CD4-positive, alpha-beta T cell (primary cell): ENCODE data around the gene URGCP. TPM values are rescaled to one million over a fixed set of nuclear protein-coding genes. Genes with fewer than 3 reads are reported as not detected.

Experiments used
- ATAC-seq: fragments of 200-7000 bp; cut with Tn5 transposase; one replicate; pipeline ENCODE4 v1.10.0; 2022; ENCODE audit warnings: mild to moderate bottlenecking; ENCODE audit not compliant: poor library complexity
- CTCF ChIA-PET: fragments of 350-600 bp; sonication (Branson Sonifier 250); formaldehyde crosslinking; loops from one replicate; lab custom pipeline; 2021; ENCODE audit warnings: antibody characterized with exemption, inconsistent platforms; lab: Charles Lee
- POLR2A ChIA-PET: fragments of 350-600 bp; sonication (Branson Sonifier 250); formaldehyde crosslinking; loops from one replicate; lab custom pipeline; 2021; ENCODE audit warnings: antibody characterized with exemption, inconsistent platforms; lab: Charles Lee
- DNase-seq, 14 experiments: peaks; one replicate each; pipeline ENCODE4 v3.0.0-alpha.2; 2013 to 2020; ENCODE audit warnings: mixed read lengths in 2 of 14
- H3K27ac ChIP-seq, 2 donors: one replicate each; pipeline versions ENCODE4 v1.5.1 to v1.7.0; 2013; ENCODE audit warnings: low read length in 2 of 2, low read depth in 1 of 2, mild to moderate bottlenecking in 1 of 2
- H3K27me3 ChIP-seq, 2 experiments: 1 replicate in 1 of 2; 2 replicates in 1 of 2; pipeline versions ENCODE4 v1.6.1 to v1.7.0; 2013; ENCODE audit warnings: low read length in 2 of 2, control low read depth in 1 of 2, mild to moderate bottlenecking in 1 of 2, moderate library complexity in 1 of 2; ENCODE audit not compliant: insufficient read depth in 2 of 2, control insufficient read depth in 1 of 2
- H3K36me3 ChIP-seq: one replicate; pipeline ENCODE4 v1.6.1; 2013; ENCODE audit warnings: low read length, control low read depth; ENCODE audit not compliant: insufficient read depth
- H3K4me1 ChIP-seq: one replicate; pipeline ENCODE4 v1.6.1; 2013; ENCODE audit warnings: low read length, control low read depth; ENCODE audit not compliant: insufficient read depth
- H3K4me3 ChIP-seq: one replicate; pipeline ENCODE4 v1.5.1; 2013; ENCODE audit warnings: mild to moderate bottlenecking, low read length, moderate library complexity
- H3K9me3 ChIP-seq, 2 experiments: 1 replicate in 1 of 2; 2 replicates in 1 of 2; pipeline versions ENCODE4 v1.6.1 to v1.7.0; 2013; ENCODE audit warnings: low read length in 2 of 2, mild to moderate bottlenecking in 2 of 2, control low read depth in 1 of 2, moderate library complexity in 1 of 2; ENCODE audit not compliant: control insufficient read depth in 1 of 2, insufficient read depth in 1 of 2
- H3K27ac Mint-ChIP-seq: one replicate; pipeline ENCODE4 v1.8.0; 2020; ENCODE audit warnings: mixed read lengths
- H3K27me3 Mint-ChIP-seq: one replicate; pipeline ENCODE4 v1.8.0; 2021; ENCODE audit warnings: mixed read lengths
- H3K36me3 Mint-ChIP-seq: one replicate; pipeline ENCODE4 v1.8.0; 2021; ENCODE audit warnings: low read depth, mixed read lengths
- H3K4me1 Mint-ChIP-seq: one replicate; pipeline ENCODE4 v1.8.0; 2021; ENCODE audit warnings: low read depth, mixed read lengths
- H3K4me3 Mint-ChIP-seq: one replicate; pipeline ENCODE4 v1.8.0; 2020; ENCODE audit warnings: mild to moderate bottlenecking, mixed read lengths
- H3K9me3 Mint-ChIP-seq: one replicate; pipeline ENCODE4 v1.8.0; 2020; ENCODE audit warnings: mixed read lengths
- intact Hi-C, 2 experiments: fragments of 100-400 bp; cut with DNase I in 1 of 2; cut with micrococcal nuclease in 1 of 2; formaldehyde crosslinking; loops; one replicate each; pipeline versions ENCODE4 v1.15.1 to v1.9.0; 2023 to 2025; cut with DNase I, micrococcal nuclease
- total RNA-seq, 174 experiments: library from RNA in 2 of 174; stranded (reverse) in 2 of 174; gene quantifications; one replicate each; pipeline ENCODE4 v1.2.3 and lab custom pipeline; 2021 to 2026
- TF ChIP-seq, protein P1 (sequence below): fragments of 200-600 bp; IDR thresholded peaks from one replicate; pipeline ENCODE4 v1.8.0; 2022; ENCODE audit warnings: antibody characterized with exemption, mild to moderate bottlenecking

Gene URGCP
- total RNA-seq, 2 experiments from 2014 or later, result 21.8 to 22.5 TPM

DNA sequence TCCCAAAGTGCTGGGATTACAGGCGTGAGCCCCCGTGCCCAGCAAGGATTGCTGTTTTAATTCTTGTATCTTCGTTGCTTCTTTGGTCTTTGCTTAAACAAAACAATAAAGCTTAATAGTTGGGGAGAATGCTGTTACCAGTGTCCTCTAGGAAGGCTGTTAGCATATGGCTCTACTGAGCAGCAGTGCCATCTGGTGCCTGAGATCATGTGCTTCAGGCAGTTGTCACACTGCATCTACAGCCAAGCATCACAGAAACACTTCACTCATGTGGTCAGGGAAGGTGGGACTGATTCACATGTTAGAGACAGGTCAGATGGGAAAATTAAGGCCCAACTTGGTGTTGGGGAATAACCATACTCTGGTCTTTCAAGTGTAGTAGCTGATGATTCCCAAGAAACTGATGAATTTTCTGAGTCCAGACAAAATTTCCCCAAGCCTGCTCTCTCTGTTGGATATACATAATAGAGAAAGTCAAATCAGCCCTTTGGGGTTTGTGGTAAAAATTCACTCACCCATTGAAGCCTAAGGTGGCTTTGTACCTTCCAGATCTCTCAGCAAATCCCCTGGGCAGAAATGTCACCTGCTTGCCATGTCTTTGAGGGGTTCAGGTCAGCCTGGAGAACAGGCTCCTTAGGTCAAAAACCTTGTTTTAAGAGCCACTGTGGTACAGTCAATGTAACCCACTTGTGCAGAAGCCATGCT lies 48.3 kb upstream of the URGCP start:
- no peak overlapping the region for H3K27ac ChIP-seq
- no peaks in the 10 kb centered on the region for H3K9me3 ChIP-seq
- H3K27me3 Mint-ChIP-seq, result no peaks in the 10 kb centered on the region
- peaks cover 41% of the 10 kb centered on the region for H3K36me3 Mint-ChIP-seq
- no peak overlapping the region for H3K4me3 Mint-ChIP-seq
- CTCF ChIA-PET, result no interaction called here
- peaks cover 2% of the 10 kb centered on the region for H3K9me3 Mint-ChIP-seq
- DNase-seq (peak in 5 of 14 experiments; percentile 7 to 44 (median 21)), ATAC-seq (peak; percentile 44)
- intact Hi-C loops, result no loop called here
- POLR2A ChIA-PET, result no interaction called here
- H3K36me3 ChIP-seq, result peaks cover 28% of the 10 kb centered on the region
- H3K4me3 ChIP-seq, result no peak overlapping the region
- H3K27ac Mint-ChIP-seq, result no peak overlapping the region
- TF ChIP-seq, protein P1, sequence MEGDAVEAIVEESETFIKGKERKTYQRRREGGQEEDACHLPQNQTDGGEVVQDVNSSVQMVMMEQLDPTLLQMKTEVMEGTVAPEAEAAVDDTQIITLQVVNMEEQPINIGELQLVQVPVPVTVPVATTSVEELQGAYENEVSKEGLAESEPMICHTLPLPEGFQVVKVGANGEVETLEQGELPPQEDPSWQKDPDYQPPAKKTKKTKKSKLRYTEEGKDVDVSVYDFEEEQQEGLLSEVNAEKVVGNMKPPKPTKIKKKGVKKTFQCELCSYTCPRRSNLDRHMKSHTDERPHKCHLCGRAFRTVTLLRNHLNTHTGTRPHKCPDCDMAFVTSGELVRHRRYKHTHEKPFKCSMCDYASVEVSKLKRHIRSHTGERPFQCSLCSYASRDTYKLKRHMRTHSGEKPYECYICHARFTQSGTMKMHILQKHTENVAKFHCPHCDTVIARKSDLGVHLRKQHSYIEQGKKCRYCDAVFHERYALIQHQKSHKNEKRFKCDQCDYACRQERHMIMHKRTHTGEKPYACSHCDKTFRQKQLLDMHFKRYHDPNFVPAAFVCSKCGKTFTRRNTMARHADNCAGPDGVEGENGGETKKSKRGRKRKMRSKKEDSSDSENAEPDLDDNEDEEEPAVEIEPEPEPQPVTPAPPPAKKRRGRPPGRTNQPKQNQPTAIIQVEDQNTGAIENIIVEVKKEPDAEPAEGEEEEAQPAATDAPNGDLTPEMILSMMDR, result peak; percentile 28
- no peaks in the 10 kb centered on the region for H3K27me3 ChIP-seq
- peaks cover 9% of the 10 kb centered on the region for H3K4me1 ChIP-seq
- peaks cover 19% of the 10 kb centered on the region for H3K4me1 Mint-ChIP-seq

DNA sequence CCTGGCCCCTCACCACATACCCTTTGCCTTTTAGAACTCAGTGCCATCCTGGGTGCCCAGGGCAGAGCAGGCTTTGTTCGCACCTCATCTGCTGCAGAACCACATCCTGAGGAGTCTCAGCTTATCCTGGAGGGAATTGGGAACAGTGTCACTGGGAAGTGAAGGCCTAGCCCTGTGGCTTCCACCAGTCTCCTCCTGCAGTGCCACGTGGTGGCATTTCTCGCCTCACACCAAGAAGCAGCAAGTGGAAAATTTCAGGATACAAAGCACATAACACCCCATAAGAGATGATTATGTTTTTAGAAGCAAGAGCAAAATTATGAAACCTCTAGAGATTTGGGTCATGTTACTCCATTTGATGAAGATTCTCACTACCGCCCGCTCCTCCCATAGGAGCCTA lies 46.7 kb upstream of the URGCP start:
- Mint-ChIP-seq H3K27ac (no peak overlapping the region), H3K9me3 (no peaks in the 10 kb centered on the region)
- no peak for ATAC-seq

DNA sequence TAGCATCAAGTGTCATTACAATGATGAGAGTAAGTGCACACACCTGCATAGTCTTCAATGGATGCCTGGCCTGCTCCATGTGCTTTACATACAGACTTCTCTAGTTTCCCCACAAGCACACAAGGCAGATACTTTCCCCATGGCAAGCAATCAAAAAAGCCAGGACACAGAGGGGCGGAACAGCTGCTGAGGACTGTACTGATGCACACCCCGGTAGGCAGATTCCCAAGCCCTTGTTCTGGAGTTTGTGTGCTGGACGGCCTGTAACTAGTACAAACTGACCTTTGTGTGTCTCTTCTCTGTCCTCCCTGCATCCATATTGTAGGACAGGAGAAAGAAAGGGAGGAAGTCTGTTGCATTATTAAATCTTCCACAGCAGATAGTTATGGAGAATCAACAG lies 45.6 kb upstream of the URGCP start:
- intact Hi-C loops, result no loop called here
- H3K27ac ChIP-seq, result no peak overlapping the region
- CTCF ChIA-PET, result no interaction called here

More for the DNA sequence above, 46.7 kb upstream of the URGCP start:
- TF ChIP-seq, protein P1, result no peak
- POLR2A ChIA-PET, result no interaction called here
- Histone ChIP-seq H3K4me1 (peaks cover 9% of the 10 kb centered on the region), H3K27ac (no peak overlapping the region), H3K27me3 (no peaks in the 10 kb centered on the region), H3K9me3 (no peaks in the 10 kb centered on the region), H3K36me3 (peaks cover 37% of the 10 kb centered on the region), H3K4me3 (no peak overlapping the region)
- H3K36me3 Mint-ChIP-seq, result peaks cover 41% of the 10 kb centered on the region
- CTCF ChIA-PET, result no interaction called here
- no peak overlapping the region for H3K4me3 Mint-ChIP-seq
- H3K4me1 Mint-ChIP-seq, result peaks cover 19% of the 10 kb centered on the region
- DNase-seq, result no peak
- H3K27me3 Mint-ChIP-seq, result no peaks in the 10 kb centered on the region
- intact Hi-C loops, result no loop called here

More for the DNA sequence above, 45.6 kb upstream of the URGCP start:
- TF ChIP-seq, protein P1, result no peak
- Histone ChIP-seq H3K4me3 (no peak overlapping the region), H3K4me1 (peaks cover 9% of the 10 kb centered on the region), H3K36me3 (peaks cover 37% of the 10 kb centered on the region), H3K9me3 (no peaks in the 10 kb centered on the region), H3K27me3 (no peaks in the 10 kb centered on the region)
- H3K4me3 Mint-ChIP-seq, result no peak overlapping the region
- no peak for DNase-seq
- H3K9me3 Mint-ChIP-seq, result no peaks in the 10 kb centered on the region
- peaks cover 51% of the 10 kb centered on the region for H3K36me3 Mint-ChIP-seq
- H3K27ac Mint-ChIP-seq, result no peak overlapping the region
- POLR2A ChIA-PET, result no interaction called here
- no peak for ATAC-seq
- no peaks in the 10 kb centered on the region for H3K27me3 Mint-ChIP-seq
- H3K4me1 Mint-ChIP-seq, result peaks cover 19% of the 10 kb centered on the region
